K562 (cell line): ENCODE measurements around the gene HAUS7. TPM values are rescaled to one million over a fixed set of nuclear protein-coding genes. Genes with fewer than 3 reads are reported as not detected.

ENCODE experiments used
- ATAC-seq: fragments of 200-7000 bp; cut with Tn5 transposase; 3 replicates; pipeline ENCODE4 v1.9.1; 2020; ENCODE audit warnings: moderate library complexity
- BruUV-seq: library from RNA; stranded (reverse); fragments of 400-500 nt; replicated peaks from 2 replicates; lab custom pipeline; 2021; lab: Mats Ljungman, UMichigan
- CTCF ChIA-PET: fragments of 300-600 bp; formaldehyde crosslinking; extraction: SDS; loops from one replicate; lab custom pipeline; 2021; ENCODE audit warnings: low intra/inter-chr PET ratio; lab: Yijun Ruan, JAX
- POLR2A ChIA-PET: fragments of 300-600, 350-650 bp; sonication (Branson Sonifier 250); formaldehyde crosslinking; extraction: SDS; loops from one replicate; lab custom pipeline; 2021; ENCODE audit warnings: antibody characterized with exemption, inconsistent platforms; lab: Yijun Ruan, JAX
- DNase-seq, 4 experiments: peaks; one replicate each; pipeline versions ENCODE4 v3.0.0 to v3.0.0-alpha.2; 2011 to 2018; ENCODE audit warnings: low spot score in 3 of 4, mixed read lengths in 3 of 4; ENCODE audit errors: extremely low read depth in 1 of 4
- FAIRE-seq: peaks from 2 replicates; lab custom pipeline; 2011; peaks lifted over from hg19 to GRCh38; lab: Jason Lieb, UNC
- H2AFZ ChIP-seq: 2 replicates; pipeline ENCODE4 v1.6.0; 2011; ENCODE audit warnings: low read depth, low read length, control low read depth, inconsistent platforms
- H3K27ac ChIP-seq: fragments of 200-600 bp; 3 replicates; pipeline ENCODE4 v1.8.0; 2011; ENCODE audit warnings: low read depth, mild to moderate bottlenecking, control low read depth, inconsistent platforms, low read length, moderate library complexity, mixed read lengths; ENCODE audit errors: extremely low read depth
- H3K27me3 ChIP-seq, 2 experiments: fragments of 300-600 bp in 1 of 2; 2 replicates in 1 of 2; 3 replicates in 1 of 2; pipeline versions ENCODE4 v1.6.0 to v1.8.0; 2011; ENCODE audit warnings: inconsistent platforms in 2 of 2, low read length in 2 of 2, mild to moderate bottlenecking in 1 of 2, mixed read lengths in 1 of 2, moderate library complexity in 1 of 2; ENCODE audit not compliant: control insufficient read depth in 2 of 2, insufficient read depth in 2 of 2
- H3K36me3 ChIP-seq: fragments of 300-600 bp; 3 replicates; pipeline ENCODE4 v1.8.0; 2011; ENCODE audit warnings: mild to moderate bottlenecking, low read length, inconsistent platforms; ENCODE audit not compliant: control insufficient read depth, insufficient read depth
- H3K4me1 ChIP-seq, 2 experiments: fragments of 200-600 bp in 1 of 2; replicated peaks in 1 of 2; 2 replicates in 1 of 2; 3 replicates in 1 of 2; pipeline versions ENCODE4 v1.5.1 to v1.8.0; 2011; ENCODE audit warnings: inconsistent platforms in 2 of 2, low read length in 2 of 2, mild to moderate bottlenecking in 1 of 2, mixed read lengths in 1 of 2, moderate library complexity in 1 of 2; ENCODE audit not compliant: control insufficient read depth in 2 of 2, insufficient read depth in 2 of 2
- H3K4me2 ChIP-seq: 2 replicates; pipeline ENCODE4 v1.6.1; 2011; ENCODE audit warnings: low read length, control low read depth, inconsistent platforms, mixed read lengths; ENCODE audit not compliant: insufficient read depth
- H3K4me3 ChIP-seq: fragments of 200-600 bp; sonication (generic), shearing (Covaris generic); 2 replicates; pipeline ENCODE4 v1.5.1; 2016; ENCODE audit warnings: control low read depth, inconsistent platforms
- H3K79me2 ChIP-seq: fragments of 200-600 bp; 3 replicates; pipeline ENCODE4 v1.8.0; 2011; ENCODE audit warnings: low read length, inconsistent platforms; ENCODE audit not compliant: control insufficient read depth, insufficient read depth
- H3K9ac ChIP-seq, 2 experiments: 2 replicates each; pipeline versions ENCODE4 v1.6.0 to v1.6.1; 2011; ENCODE audit warnings: low read depth in 2 of 2, low read length in 2 of 2, control low read depth in 1 of 2, inconsistent platforms in 1 of 2, mild to moderate bottlenecking in 1 of 2, mixed read lengths in 1 of 2; ENCODE audit not compliant: insufficient read depth in 1 of 2
- H3K9me1 ChIP-seq: one replicate; pipeline ENCODE4 v1.6.0; 2011; ENCODE audit warnings: inconsistent platforms, mild to moderate bottlenecking, low read length, moderate library complexity; ENCODE audit not compliant: control insufficient read depth, insufficient read depth
- H3K9me3 ChIP-seq: replicated peaks from 2 replicates; pipeline ENCODE4 v1.5.1; 2011; ENCODE audit warnings: low read depth, low read length, inconsistent platforms; ENCODE audit not compliant: control insufficient read depth, insufficient read depth
- H4K20me1 ChIP-seq: replicated peaks from 2 replicates; pipeline ENCODE4 v1.6.1; 2011; ENCODE audit warnings: low read length, inconsistent platforms, mixed read lengths; ENCODE audit not compliant: control insufficient read depth, insufficient read depth
- SAFB2 ChIP-seq: fragments of 200-400 bp; formaldehyde crosslinking; IDR thresholded peaks from 2 replicates; pipeline ENCODE4 v1.6.1; 2018; ENCODE audit warnings: borderline replicate concordance, low read length, low read depth, moderate library complexity; ENCODE audit not compliant: severe bottlenecking
- ZBTB33 ChIP-seq: sonication (generic); formaldehyde crosslinking; IDR thresholded peaks from 2 replicates; pipeline ENCODE4 v1.8.1; 2023; ENCODE audit warnings: mild to moderate bottlenecking, missing genetic modification reagents
- WGBS: fragments of 100-300 bp; shearing (Covaris generic); methylation state at CpG from one replicate; pipeline ENCODE4 v1.1.6; 2016; ENCODE audit warnings: low coverage, mixed read lengths; ENCODE audit not compliant: insufficient coverage; ENCODE audit errors: missing lambda C conversion rate; 5-methylcytosine and 5-hydroxymethylcytosine counted together
- in situ Hi-C: fragments of 300-500 bp; cut with MboI; formaldehyde crosslinking; loops from 4 replicates; pipeline ENCODE4 v1.15.0; 2018; ENCODE audit warnings: inconsistent platforms, mixed read lengths
- intact Hi-C: fragments of 100-400 bp; cut with micrococcal nuclease; formaldehyde crosslinking; loops from 2 replicates; pipeline ENCODE4 v1.14.2; 2022
- polyA plus RNA-seq, 8 experiments: library from polyadenylated mRNA; depleted of rRNA in 4 of 8; stranded (reverse) in 5 of 8; unstranded in 3 of 8; fragments of >200 nt; fragmentation: Nextera tagmentation in 2 of 8; fragmentation: Illumina TruSeq in 1 of 8; extraction: Ambion mirVana in 2 of 8; extraction: Trizol in 1 of 8; gene quantifications; 2 replicates each; pipeline versions ENCODE4 v1.2.1 to v1.2.3, GENCODE V29; 2011 to 2014; ENCODE audit warnings: inconsistent platforms in 1 of 8, missing spikeins in 1 of 8
- total RNA-seq, 7 experiments: library from RNA; depleted of rRNA in 6 of 7; stranded (reverse); fragments of >200 nt in 6 of 7; fragmentation: Illumina TruSeq in 2 of 7; extraction: Trizol in 2 of 7; gene quantifications; 2 replicates each; pipeline versions ENCODE4 v1.2.1 to v1.2.3, GENCODE V29; 2011 to 2021; ENCODE audit warnings: low replicate concordance in 1 of 7

HAUS7 gene
- total and polyA plus RNA-seq, 9 of the 15 experiments (the other 6 are each of a cell fraction or from before 2014, with no cell fraction given), result 10.0 to 94.9 (median 48.8) TPM

- 32% methylated on average over 15 of the region's 30 CpGs for WGBS
- Histone ChIP-seq H3K4me1 (peaks cover 0 to 47% of the 10 kb centered on the region in 2 experiments; a peak in 2 of 5 replicates), H4K20me1 (no peaks in the 10 kb centered on the region), H3K79me2 (no peaks in the 10 kb centered on the region), H3K4me3 (no peak overlapping the region), H3K9ac (no peak overlapping the region), H3K9me1 (no peaks in the 10 kb centered on the region), H2AFZ (no peak overlapping the region), H3K4me2 (no peak overlapping the region), H3K27ac (no peak overlapping the region), H3K36me3 (no peaks in the 10 kb centered on the region), H3K9me3 (no peaks in the 10 kb centered on the region), H3K27me3 (peaks cover 0 to 16% of the 10 kb centered on the region in 2 experiments; a peak in 2 of 5 replicates)
- no peak for FAIRE-seq
- no peak for TF ChIP-seq SAFB2
- TF ChIP-seq ZBTB33 (CRISPR knock-in tag), result peak; percentile 36; the same call in 1 of the 2 replicates
- no TSS peak for BruUV-seq
- no peak for DNase-seq
- ChIA-PET CTCF (no interaction called here), POLR2A (interaction anchor here (0.7 kb wide), 1 partner anchor 45 kb away, joined by 4 read pairs; no protein-coding TSS in a partner anchor)
- intact Hi-C loops, result no loop called here
- in situ Hi-C loops, result no loop called here
- ATAC-seq, result no peak
Measured at GRCh38 chrX:153485396-153486080, 15.2 kb upstream of the HAUS7 start.
